Activated CD8-positive, alpha-beta memory T cell treated with anti-CD3 and anti-CD28 coated beads, Interleukin-2, amount 50 U/mL, for 24 hours (primary cell): ENCODE measurements around the gene SRRM4.

ENCODE experiments used
- DNase-seq: peaks from one replicate; pipeline ENCODE4 v3.0.0-alpha.2; 2020; ENCODE audit errors: extremely low read depth

The SRRM4 gene

GRCh38 chr12:119168721-119169120 is 187.4 kb downstream of the SRRM4 start:
- DNase-seq = no peak

GRCh38 chr12:119169150-119169549 is 187.8 kb downstream of the SRRM4 start:
- DNase-seq = no peak

GRCh38 chr12:119171291-119171690 is 189.9 kb downstream of the SRRM4 start:
- no peak for DNase-seq

GRCh38 chr12:119171691-119172425 is 190.5 kb downstream of the SRRM4 start:
- DNase-seq = no peak

- no peak for DNase-seq
These were observed 193.7 kb downstream of the SRRM4 start for GRCh38 chr12:119175081-119175480.

GRCh38 chr12:119176267-119177055 is 195.1 kb downstream of the SRRM4 start:
- DNase-seq = no peak

- DNase-seq = no peak
These were observed 195.7 kb downstream of the SRRM4 start for GRCh38 chr12:119177056-119177325.

GRCh38 chr12:119177724-119178380 is 196.5 kb downstream of the SRRM4 start:
- no peak for DNase-seq

GRCh38 chr12:119178544-119179334 is 197.4 kb downstream of the SRRM4 start, which contains the start of gene HSPB8:
Gene HSPB8 (plus strand): TSS chr12:119178931. CDS start chr12:119179313, 382 bp downstream.
- DNase-seq = no peak

- no peak for DNase-seq
These were observed 198.1 kb downstream of the SRRM4 start for GRCh38 chr12:119179335-119180021.

GRCh38 chr12:119180380-119181040 is 199.2 kb downstream of the SRRM4 start:
- DNase-seq = no peak

- DNase-seq = no peak
These were observed 199.9 kb downstream of the SRRM4 start for GRCh38 chr12:119181202-119181601.

- no peak for DNase-seq
These were observed 200.6 kb downstream of the SRRM4 start for GRCh38 chr12:119181944-119182343.

- no peak for DNase-seq
These were observed 201.6 kb downstream of the SRRM4 start for GRCh38 chr12:119182701-119183493.

GRCh38 chr12:119183942-119184695 is 202.8 kb downstream of the SRRM4 start:
- DNase-seq = no peak

- no peak for DNase-seq
These were observed 213.9 kb downstream of the SRRM4 start for GRCh38 chr12:119195256-119195655.

- DNase-seq = no peak
These were observed 217.1 kb downstream of the SRRM4 start for GRCh38 chr12:119198440-119198839.

GRCh38 chr12:119200601-119201000 is 219.3 kb downstream of the SRRM4 start:
- no peak for DNase-seq
